HG03045 (cell line): ENCODE results near the gene BNC2.

ENCODE experiments used
- ATAC-seq: cut with Tn5 transposase; IDR thresholded peaks from one replicate; pipeline ENCODE4 v1.9.1; 2021; ENCODE audit warnings: mild to moderate bottlenecking, moderate library complexity; ENCODE audit not compliant: unreplicated experiment

BNC2 gene

GRCh38 chr9:16763946-16764345, 106.5 kb downstream of the BNC2 start:
- ATAC-seq = no peak

GRCh38 chr9:16755467-16756160, 114.9 kb downstream of the BNC2 start:
- ATAC-seq = no peak

- ATAC-seq = no peak
These were observed 115.8 kb downstream of the BNC2 start for GRCh38 chr9:16754662-16755061.

- ATAC-seq = no peak
These were observed 117.2 kb downstream of the BNC2 start for GRCh38 chr9:16753256-16753655.

- ATAC-seq = no peak
These were observed 117.9 kb downstream of the BNC2 start for GRCh38 chr9:16752601-16753000.

GRCh38 chr9:16750553-16750952, 119.9 kb downstream of the BNC2 start:
- ATAC-seq = no peak

GRCh38 chr9:16745359-16745758, 125.1 kb downstream of the BNC2 start:
- ATAC-seq = no peak

GRCh38 chr9:16744394-16744793, 126.1 kb downstream of the BNC2 start:
- ATAC-seq = no peak

GRCh38 chr9:16743375-16743774, 127.1 kb downstream of the BNC2 start:
- ATAC-seq = no peak

GRCh38 chr9:16735001-16735400, 135.5 kb downstream of the BNC2 start:
- ATAC-seq = no peak

- no peak for ATAC-seq
These were observed 137.9 kb downstream of the BNC2 start for GRCh38 chr9:16732546-16732945.

- ATAC-seq = no peak
These were observed 140.3 kb downstream of the BNC2 start for GRCh38 chr9:16730162-16730561.

GRCh38 chr9:16729651-16730050, 140.8 kb downstream of the BNC2 start:
- ATAC-seq = no peak

- ATAC-seq = no peak
These were observed 142.3 kb downstream of the BNC2 start for GRCh38 chr9:16728137-16728508.

GRCh38 chr9:16727452-16728136, 142.9 kb downstream of the BNC2 start:
- no peak for ATAC-seq

- ATAC-seq = no peak
These were observed 143.6 kb downstream of the BNC2 start for GRCh38 chr9:16726718-16727451.

- ATAC-seq = no peak
These were observed 144.4 kb downstream of the BNC2 start for GRCh38 chr9:16726029-16726428.

- ATAC-seq = no peak
These were observed 145.4 kb downstream of the BNC2 start for GRCh38 chr9:16725066-16725465.

GRCh38 chr9:16721972-16722371, 148.5 kb downstream of the BNC2 start:
- no peak for ATAC-seq

- no peak for ATAC-seq
These were observed 150.1 kb downstream of the BNC2 start for GRCh38 chr9:16720386-16720785.

GRCh38 chr9:16719921-16720320, 150.5 kb downstream of the BNC2 start:
- no peak for ATAC-seq

- no peak for ATAC-seq
These were observed 151.5 kb downstream of the BNC2 start for GRCh38 chr9:16718952-16719351.
